NCI-H69 (cell line): ENCODE measurements around the gene ARMC12.
"Not testable (repeated sequence)": the region's sequence is repeated elsewhere in the genome, so short reads cannot be mapped to it uniquely, and the experiment has no call there.

Experiments used
- DNase-seq: peaks from one replicate; lab custom pipeline; 2025; lab: John Stamatoyannopoulos, UW

ARMC12 gene

GRCh38 chr6:35736982-35737412, at the start of gene ARMC12:
Gene ARMC12 (plus strand): TSS chr6:35737032. CDS start chr6:35737109, 77 bp downstream.
- DNase-seq, result no peak

- peak; percentile 48 for DNase-seq
Measured at GRCh38 chr6:35687658-35688604, 48.9 kb upstream of the ARMC12 start.

GRCh38 chr6:35688605-35689322, 48.1 kb upstream of the ARMC12 start, which contains the start of gene FKBP5:
Gene FKBP5 (minus strand): TSS chr6:35688915. CDS start chr6:35642824, 46,091 bp downstream.
- peak; percentile 35 for DNase-seq

GRCh38 chr6:35690006-35690405, 46.8 kb upstream of the ARMC12 start:
- DNase-seq, result not testable (repeated sequence)

GRCh38 chr6:35690484-35690883, 46.3 kb upstream of the ARMC12 start:
- DNase-seq, result no peak

GRCh38 chr6:35691027-35691824, 45.6 kb upstream of the ARMC12 start:
- DNase-seq, result no peak

- DNase-seq, result no peak
Measured at GRCh38 chr6:35694462-35694861, 42.4 kb upstream of the ARMC12 start.

- DNase-seq, result not testable (repeated sequence)
Measured at GRCh38 chr6:35698430-35698829, 38.4 kb upstream of the ARMC12 start.

GRCh38 chr6:35698858-35699257, 38.0 kb upstream of the ARMC12 start:
- DNase-seq, result no peak

- no peak for DNase-seq
Measured at GRCh38 chr6:35703554-35703953, 33.3 kb upstream of the ARMC12 start.

- DNase-seq, result no peak
Measured at GRCh38 chr6:35706468-35706867, 30.4 kb upstream of the ARMC12 start.

- DNase-seq, result no peak
Measured at GRCh38 chr6:35707714-35708407, 29.0 kb upstream of the ARMC12 start.

- DNase-seq, result no peak
Measured at GRCh38 chr6:35708585-35708984, 28.2 kb upstream of the ARMC12 start.

GRCh38 chr6:35710241-35710847, 26.5 kb upstream of the ARMC12 start:
- no peak for DNase-seq

- no peak for DNase-seq
Measured at GRCh38 chr6:35711731-35712130, 25.1 kb upstream of the ARMC12 start.

GRCh38 chr6:35713006-35713767, 23.6 kb upstream of the ARMC12 start:
- no peak for DNase-seq

- no peak for DNase-seq
Measured at GRCh38 chr6:35716798-35717197, 20.0 kb upstream of the ARMC12 start.

- no peak for DNase-seq
Measured at GRCh38 chr6:35717449-35718374, 19.1 kb upstream of the ARMC12 start.

GRCh38 chr6:35718375-35718736, 18.5 kb upstream of the ARMC12 start:
- DNase-seq, result no peak
